ENCODE results near the gene FRYL.

The FRYL gene

GRCh38 chr4:48564151-48564550 lies 215.9 kb downstream of the FRYL start:
- WGBS (ENCODE audit: insufficient coverage, insufficient read length), result no CpG with 5 or more reads among the region's 3 CpGs
- DNase-seq (ENCODE audit: low read depth, low spot score), result no peak
- H3K4me1 ChIP-seq (ENCODE audit: control insufficient read depth, insufficient read depth, low read length), result no peaks in the 10 kb centered on the region
- peaks cover 3% of the 10 kb centered on the region; the same call in 1 of the 2 replicates for H3K36me3 ChIP-seq (ENCODE audit: control insufficient read depth, insufficient read depth, low read length)
- no peaks in the 10 kb centered on the region for H3K9me3 ChIP-seq (ENCODE audit: control insufficient read depth, insufficient read depth, low read length)
- no peak overlapping the region for H3K27ac ChIP-seq (ENCODE audit: low read length)
- H3K4me3 ChIP-seq (ENCODE audit: low read length), result no peak overlapping the region
- H3K27me3 ChIP-seq (ENCODE audit: control insufficient read depth, insufficient read depth, low read length), result no peaks in the 10 kb centered on the region

- no peak overlapping the region for H3K4me3 ChIP-seq (ENCODE audit: low read length)
- WGBS (ENCODE audit: insufficient coverage, insufficient read length), result 100% methylated on average over 2 of the region's 3 CpGs
- H3K4me1 ChIP-seq (ENCODE audit: control insufficient read depth, insufficient read depth, low read length), result no peaks in the 10 kb centered on the region
- no peak for DNase-seq (ENCODE audit: low read depth, low spot score)
- H3K27ac ChIP-seq (ENCODE audit: low read length), result no peak overlapping the region
- H3K9me3 ChIP-seq (ENCODE audit: control insufficient read depth, insufficient read depth, low read length), result no peaks in the 10 kb centered on the region
- no peaks in the 10 kb centered on the region; the same call in 1 of the 2 replicates for H3K27me3 ChIP-seq (ENCODE audit: control insufficient read depth, insufficient read depth, low read length)
- peaks cover 3% of the 10 kb centered on the region; the same call in 1 of the 2 replicates for H3K36me3 ChIP-seq (ENCODE audit: control insufficient read depth, insufficient read depth, low read length)
Observed at GRCh38 chr4:48558819-48559218, 221.3 kb downstream of the FRYL start.

GRCh38 chr4:48558026-48558425 lies 222.1 kb downstream of the FRYL start:
- Histone ChIP-seq H3K4me3 (ENCODE audit: low read length) (no peak overlapping the region), H3K27ac (ENCODE audit: low read length) (no peak overlapping the region), H3K27me3 (ENCODE audit: control insufficient read depth, insufficient read depth, low read length) (no peaks in the 10 kb centered on the region; the same call in 1 of the 2 replicates), H3K4me1 (ENCODE audit: control insufficient read depth, insufficient read depth, low read length) (no peaks in the 10 kb centered on the region), H3K36me3 (ENCODE audit: control insufficient read depth, insufficient read depth, low read length) (peaks cover 3% of the 10 kb centered on the region; the same call in 1 of the 2 replicates), H3K9me3 (ENCODE audit: control insufficient read depth, insufficient read depth, low read length) (no peaks in the 10 kb centered on the region)
- no CpG with 5 or more reads among the region's 1 CpG for WGBS (ENCODE audit: insufficient coverage, insufficient read length)
- no peak for DNase-seq (ENCODE audit: low read depth, low spot score)

- H3K27ac ChIP-seq (ENCODE audit: low read length), result no peak overlapping the region
- 100% methylated on average over 2 of the region's 8 CpGs for WGBS (ENCODE audit: insufficient coverage, insufficient read length)
- peaks cover 3% of the 10 kb centered on the region; the same call in 1 of the 2 replicates for H3K36me3 ChIP-seq (ENCODE audit: control insufficient read depth, insufficient read depth, low read length)
- H3K4me1 ChIP-seq (ENCODE audit: control insufficient read depth, insufficient read depth, low read length), result no peaks in the 10 kb centered on the region
- no peak overlapping the region for H3K4me3 ChIP-seq (ENCODE audit: low read length)
- H3K27me3 ChIP-seq (ENCODE audit: control insufficient read depth, insufficient read depth, low read length), result no peaks in the 10 kb centered on the region; the same call in 1 of the 2 replicates
- no peak for DNase-seq (ENCODE audit: low read depth, low spot score)
- H3K9me3 ChIP-seq (ENCODE audit: control insufficient read depth, insufficient read depth, low read length), result no peaks in the 10 kb centered on the region
Observed at GRCh38 chr4:48557478-48557877, 222.6 kb downstream of the FRYL start.

- H3K27ac ChIP-seq (ENCODE audit: low read length), result no peak overlapping the region
- DNase-seq (ENCODE audit: low read depth, low spot score), result no peak
- WGBS (ENCODE audit: insufficient coverage, insufficient read length), result no CpG with 5 or more reads among the region's 2 CpGs
- no peak overlapping the region for H3K4me3 ChIP-seq (ENCODE audit: low read length)
- H3K27me3 ChIP-seq (ENCODE audit: control insufficient read depth, insufficient read depth, low read length), result no peaks in the 10 kb centered on the region; the same call in 1 of the 2 replicates
- H3K4me1 ChIP-seq (ENCODE audit: control insufficient read depth, insufficient read depth, low read length), result no peaks in the 10 kb centered on the region
- H3K36me3 ChIP-seq (ENCODE audit: control insufficient read depth, insufficient read depth, low read length), result peaks cover 3% of the 10 kb centered on the region; the same call in 1 of the 2 replicates
- no peaks in the 10 kb centered on the region for H3K9me3 ChIP-seq (ENCODE audit: control insufficient read depth, insufficient read depth, low read length)
Observed at GRCh38 chr4:48556268-48556667, 223.8 kb downstream of the FRYL start.

GRCh38 chr4:48554606-48555005 lies 225.5 kb downstream of the FRYL start:
- H3K4me1 ChIP-seq (ENCODE audit: control insufficient read depth, insufficient read depth, low read length), result no peaks in the 10 kb centered on the region
- no peak overlapping the region for H3K4me3 ChIP-seq (ENCODE audit: low read length)
- WGBS (ENCODE audit: insufficient coverage, insufficient read length), result no CpG with 5 or more reads among the region's 5 CpGs
- H3K9me3 ChIP-seq (ENCODE audit: control insufficient read depth, insufficient read depth, low read length), result no peaks in the 10 kb centered on the region
- H3K36me3 ChIP-seq (ENCODE audit: control insufficient read depth, insufficient read depth, low read length), result no peaks in the 10 kb centered on the region; the same call in 1 of the 2 replicates
- no peak overlapping the region for H3K27ac ChIP-seq (ENCODE audit: low read length)
- no peaks in the 10 kb centered on the region; the same call in 1 of the 2 replicates for H3K27me3 ChIP-seq (ENCODE audit: control insufficient read depth, insufficient read depth, low read length)
- DNase-seq (ENCODE audit: low read depth, low spot score), result no peak

GRCh38 chr4:48553720-48554119 lies 226.4 kb downstream of the FRYL start:
- H3K27me3 ChIP-seq (ENCODE audit: control insufficient read depth, insufficient read depth, low read length), result no peaks in the 10 kb centered on the region; the same call in 1 of the 2 replicates
- H3K9me3 ChIP-seq (ENCODE audit: control insufficient read depth, insufficient read depth, low read length), result no peaks in the 10 kb centered on the region
- no CpG with 5 or more reads among the region's 1 CpG for WGBS (ENCODE audit: insufficient coverage, insufficient read length)
- H3K36me3 ChIP-seq (ENCODE audit: control insufficient read depth, insufficient read depth, low read length), result no peaks in the 10 kb centered on the region; the same call in 1 of the 2 replicates
- no peak overlapping the region for H3K27ac ChIP-seq (ENCODE audit: low read length)
- DNase-seq (ENCODE audit: low read depth, low spot score), result no peak
- H3K4me1 ChIP-seq (ENCODE audit: control insufficient read depth, insufficient read depth, low read length), result no peaks in the 10 kb centered on the region
- no peak overlapping the region for H3K4me3 ChIP-seq (ENCODE audit: low read length)

GRCh38 chr4:48546336-48546735 lies 233.7 kb downstream of the FRYL start:
- no CpG with 5 or more reads among the region's 2 CpGs for WGBS (ENCODE audit: insufficient coverage, insufficient read length)
- Histone ChIP-seq H3K27me3 (ENCODE audit: control insufficient read depth, insufficient read depth, low read length) (no peaks in the 10 kb centered on the region), H3K36me3 (ENCODE audit: control insufficient read depth, insufficient read depth, low read length) (peaks cover 6% of the 10 kb centered on the region; the same call in 1 of the 2 replicates), H3K27ac (ENCODE audit: low read length) (no peak overlapping the region), H3K4me1 (ENCODE audit: control insufficient read depth, insufficient read depth, low read length) (no peaks in the 10 kb centered on the region), H3K4me3 (ENCODE audit: low read length) (no peak overlapping the region), H3K9me3 (ENCODE audit: control insufficient read depth, insufficient read depth, low read length) (no peaks in the 10 kb centered on the region)
- DNase-seq (ENCODE audit: low read depth, low spot score), result no peak

- Histone ChIP-seq H3K9me3 (ENCODE audit: control insufficient read depth, insufficient read depth, low read length) (no peaks in the 10 kb centered on the region), H3K27me3 (ENCODE audit: control insufficient read depth, insufficient read depth, low read length) (no peaks in the 10 kb centered on the region), H3K27ac (ENCODE audit: low read length) (no peak overlapping the region), H3K36me3 (ENCODE audit: control insufficient read depth, insufficient read depth, low read length) (peaks cover 6% of the 10 kb centered on the region; the same call in 1 of the 2 replicates), H3K4me3 (ENCODE audit: low read length) (no peak overlapping the region), H3K4me1 (ENCODE audit: control insufficient read depth, insufficient read depth, low read length) (no peaks in the 10 kb centered on the region)
- WGBS (ENCODE audit: insufficient coverage, insufficient read length), result no CpG with 5 or more reads among the region's 3 CpGs
- no peak for DNase-seq (ENCODE audit: low read depth, low spot score)
Observed at GRCh38 chr4:48543796-48544195, 236.3 kb downstream of the FRYL start.

GRCh38 chr4:48542888-48543287 lies 237.2 kb downstream of the FRYL start:
- H3K4me1 ChIP-seq (ENCODE audit: control insufficient read depth, insufficient read depth, low read length), result no peaks in the 10 kb centered on the region
- no peak overlapping the region for H3K27ac ChIP-seq (ENCODE audit: low read length)
- H3K36me3 ChIP-seq (ENCODE audit: control insufficient read depth, insufficient read depth, low read length), result peaks cover 6% of the 10 kb centered on the region; the same call in 1 of the 2 replicates
- DNase-seq (ENCODE audit: low read depth, low spot score), result no peak
- no peaks in the 10 kb centered on the region for H3K27me3 ChIP-seq (ENCODE audit: control insufficient read depth, insufficient read depth, low read length)
- WGBS (ENCODE audit: insufficient coverage, insufficient read length), result no CpG with 5 or more reads among the region's 2 CpGs
- H3K4me3 ChIP-seq (ENCODE audit: low read length), result no peak overlapping the region
- no peaks in the 10 kb centered on the region for H3K9me3 ChIP-seq (ENCODE audit: control insufficient read depth, insufficient read depth, low read length)

- H3K4me1 ChIP-seq (ENCODE audit: control insufficient read depth, insufficient read depth, low read length), result no peaks in the 10 kb centered on the region
- no peak for DNase-seq (ENCODE audit: low read depth, low spot score)
- WGBS (ENCODE audit: insufficient coverage, insufficient read length), result no CpG with 5 or more reads among the region's 3 CpGs
- H3K36me3 ChIP-seq (ENCODE audit: control insufficient read depth, insufficient read depth, low read length), result peaks cover 2% of the 10 kb centered on the region; the same call in 1 of the 2 replicates
- H3K4me3 ChIP-seq (ENCODE audit: low read length), result no peak overlapping the region
- no peaks in the 10 kb centered on the region for H3K27me3 ChIP-seq (ENCODE audit: control insufficient read depth, insufficient read depth, low read length)
- H3K27ac ChIP-seq (ENCODE audit: low read length), result no peak overlapping the region
- H3K9me3 ChIP-seq (ENCODE audit: control insufficient read depth, insufficient read depth, low read length), result no peaks in the 10 kb centered on the region
Observed at GRCh38 chr4:48539597-48539996, 240.5 kb downstream of the FRYL start.

Data from iPS DF 6.9 (cell line).